OCI-LY1 (cell line): ENCODE results near the gene SHISAL2A.
"Not testable (repeated sequence)": the region's sequence is repeated elsewhere in the genome, so short reads cannot be mapped to it uniquely, and the experiment has no call there.

Source experiments
- H2AFZ ChIP-seq: fragments of 200-600 bp; sonication (generic), shearing (Covaris generic); 2 replicates; pipeline ENCODE4 v1.6.0; 2014; ENCODE audit warnings: antibody characterized with exemption, mild to moderate bottlenecking, low read length
- H3F3A ChIP-seq: fragments of 200-600 bp; sonication (generic), shearing (Covaris generic); 2 replicates; pipeline ENCODE4 v1.6.0; 2014; ENCODE audit warnings: mild to moderate bottlenecking, antibody characterized with exemption, low read length, moderate library complexity; ENCODE audit not compliant: insufficient read depth
- H3K27ac ChIP-seq: fragments of 200-600 bp; sonication (generic); 2 replicates; pipeline ENCODE4 v1.5.1; 2014; ENCODE audit warnings: low read length, mixed run types, mild to moderate bottlenecking, low read depth; ENCODE audit not compliant: poor library complexity, severe bottlenecking
- H3K27me3 ChIP-seq: fragments of 200-600 bp; sonication (generic); 2 replicates; pipeline ENCODE4 v1.6.0; 2014; ENCODE audit warnings: antibody characterized with exemption, mild to moderate bottlenecking, low read length, moderate library complexity; ENCODE audit not compliant: insufficient read depth
- H3K36me3 ChIP-seq: fragments of 200-600 bp; sonication (generic); 2 replicates; pipeline ENCODE4 v1.6.1; 2014; ENCODE audit warnings: mild to moderate bottlenecking, antibody characterized with exemption, low read length, moderate library complexity, mixed read lengths; ENCODE audit not compliant: insufficient read depth
- H3K4me1 ChIP-seq: fragments of 200-600 bp; sonication (generic); 2 replicates; pipeline ENCODE4 v1.5.1; 2014; ENCODE audit warnings: mild to moderate bottlenecking, low read length, moderate library complexity; ENCODE audit not compliant: insufficient read depth, severe bottlenecking
- H3K4me2 ChIP-seq: fragments of 200-600 bp; sonication (generic), shearing (Covaris generic); 2 replicates; pipeline ENCODE4 v1.6.1; 2014; ENCODE audit warnings: low read length
- H3K4me3 ChIP-seq: fragments of 200-600 bp; sonication (generic); 2 replicates; pipeline ENCODE4 v1.5.1; 2014; ENCODE audit warnings: low read length, low read depth, mild to moderate bottlenecking, mixed read lengths; ENCODE audit not compliant: poor library complexity, severe bottlenecking
- H3K79me2 ChIP-seq: fragments of 200-600 bp; shearing (Covaris generic); 2 replicates; pipeline ENCODE4 v1.6.1; 2016; ENCODE audit warnings: mixed run types, low read length, mixed read lengths; ENCODE audit not compliant: insufficient read depth
- H3K9ac ChIP-seq: fragments of 200-600 bp; sonication (generic), shearing (Covaris generic); 2 replicates; pipeline ENCODE4 v1.6.1; 2014; ENCODE audit warnings: mild to moderate bottlenecking, low read length, mixed read lengths
- H3K9me2 ChIP-seq: fragments of 200-600 bp; sonication (generic), shearing (Covaris generic); 2 replicates; pipeline ENCODE4 v1.6.1; 2014; ENCODE audit warnings: low read depth, mild to moderate bottlenecking, low read length, mixed read lengths
- H3K9me3 ChIP-seq: fragments of 200-600 bp; shearing (Covaris generic); 2 replicates; pipeline ENCODE4 v1.6.1; 2014; ENCODE audit warnings: low read length, mixed read lengths
- H4K20me1 ChIP-seq: fragments of 200-600 bp; sonication (generic), shearing (Covaris generic); 2 replicates; pipeline ENCODE4 v1.6.0; 2016; ENCODE audit warnings: mild to moderate bottlenecking, low read length; ENCODE audit not compliant: insufficient read depth
- EZH2 ChIP-seq: fragments of 200-600 bp; sonication (generic), shearing (Covaris generic); IDR thresholded peaks from 2 replicates; pipeline ENCODE4 v1.8.0; 2017; ENCODE audit warnings: borderline replicate concordance, mixed run types, mild to moderate bottlenecking, antibody characterized with exemption, low read length, moderate library complexity, mixed read lengths
- TF ChIP-seq, protein P1 (sequence below): fragments of 200-600 bp; sonication (generic), shearing (Covaris generic); IDR thresholded peaks from 2 replicates; pipeline ENCODE4 v1.5.1; 2017; ENCODE audit warnings: mild to moderate bottlenecking, antibody characterized with exemption, low read length, moderate library complexity, mixed read lengths

Gene SHISAL2A

DNA sequence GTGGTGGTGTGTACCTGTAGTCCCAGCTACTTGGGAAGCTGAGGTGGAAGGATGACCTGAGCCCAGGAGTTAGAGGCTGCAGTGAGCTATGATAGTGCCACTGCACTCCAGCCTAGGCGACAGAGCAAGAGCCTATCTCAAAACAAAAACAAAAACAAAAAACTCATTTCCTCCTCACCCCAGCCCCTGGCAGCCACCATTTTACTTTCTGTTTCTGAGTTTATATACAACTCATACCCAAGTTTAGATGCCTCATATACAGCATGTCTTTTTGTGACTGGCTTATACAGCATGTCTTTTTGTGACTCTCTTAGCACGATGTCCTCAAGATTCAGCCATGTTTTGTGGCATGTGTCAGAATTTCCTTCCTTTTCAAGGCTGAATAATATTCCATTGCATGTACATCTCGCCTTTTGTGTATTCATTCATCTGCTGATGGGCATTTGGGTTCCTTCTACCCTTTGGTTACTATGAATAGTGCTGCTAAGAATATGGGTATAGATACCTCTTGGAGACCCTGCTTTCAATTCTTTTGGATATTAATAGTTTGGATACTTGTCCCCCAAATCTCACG is 50.5 kb downstream of the SHISAL2A start:
- no peak overlapping the region for H3K9ac ChIP-seq
- no peak overlapping the region for H3K4me2 ChIP-seq
- no peaks in the 10 kb centered on the region for H3K79me2 ChIP-seq
- no peak overlapping the region for H3K27ac ChIP-seq
- H3K9me3 ChIP-seq: no peaks in the 10 kb centered on the region
- no peaks in the 10 kb centered on the region for H3K27me3 ChIP-seq
- no peak overlapping the region for H2AFZ ChIP-seq
- no peaks in the 10 kb centered on the region for H4K20me1 ChIP-seq
- TF ChIP-seq EZH2: no peak
- TF ChIP-seq, protein P1, sequence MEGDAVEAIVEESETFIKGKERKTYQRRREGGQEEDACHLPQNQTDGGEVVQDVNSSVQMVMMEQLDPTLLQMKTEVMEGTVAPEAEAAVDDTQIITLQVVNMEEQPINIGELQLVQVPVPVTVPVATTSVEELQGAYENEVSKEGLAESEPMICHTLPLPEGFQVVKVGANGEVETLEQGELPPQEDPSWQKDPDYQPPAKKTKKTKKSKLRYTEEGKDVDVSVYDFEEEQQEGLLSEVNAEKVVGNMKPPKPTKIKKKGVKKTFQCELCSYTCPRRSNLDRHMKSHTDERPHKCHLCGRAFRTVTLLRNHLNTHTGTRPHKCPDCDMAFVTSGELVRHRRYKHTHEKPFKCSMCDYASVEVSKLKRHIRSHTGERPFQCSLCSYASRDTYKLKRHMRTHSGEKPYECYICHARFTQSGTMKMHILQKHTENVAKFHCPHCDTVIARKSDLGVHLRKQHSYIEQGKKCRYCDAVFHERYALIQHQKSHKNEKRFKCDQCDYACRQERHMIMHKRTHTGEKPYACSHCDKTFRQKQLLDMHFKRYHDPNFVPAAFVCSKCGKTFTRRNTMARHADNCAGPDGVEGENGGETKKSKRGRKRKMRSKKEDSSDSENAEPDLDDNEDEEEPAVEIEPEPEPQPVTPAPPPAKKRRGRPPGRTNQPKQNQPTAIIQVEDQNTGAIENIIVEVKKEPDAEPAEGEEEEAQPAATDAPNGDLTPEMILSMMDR: no peak
- H3K4me1 ChIP-seq: peaks cover 3% of the 10 kb centered on the region
- no peak overlapping the region for H3K4me3 ChIP-seq
- H3K9me2 ChIP-seq: no peaks in the 10 kb centered on the region
- H3K36me3 ChIP-seq: peaks cover 43% of the 10 kb centered on the region
- H3F3A ChIP-seq: no peaks in the 10 kb centered on the region

DNA sequence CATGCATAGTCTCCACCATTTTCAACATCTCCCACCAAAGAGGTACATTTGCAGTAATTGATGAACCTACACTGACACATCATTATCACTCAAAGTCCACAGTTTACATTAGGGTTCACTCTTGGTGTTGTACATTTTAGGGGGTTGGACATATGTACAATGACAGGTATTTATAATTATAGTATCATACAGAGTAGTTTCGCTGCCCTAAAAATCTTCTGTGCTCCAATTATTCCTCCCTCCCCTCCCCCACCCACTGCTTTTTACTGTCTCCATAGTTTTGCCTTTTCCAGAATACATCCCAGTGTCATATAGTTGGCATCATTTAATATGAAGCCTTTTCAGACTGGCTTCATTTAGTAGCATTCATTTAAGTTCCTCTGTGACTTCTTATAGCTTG is 51.6 kb downstream of the SHISAL2A start:
- H2AFZ ChIP-seq: no peak overlapping the region
- no peak overlapping the region for H3K4me3 ChIP-seq
- no peaks in the 10 kb centered on the region for H3K27me3 ChIP-seq
- H3K9ac ChIP-seq: no peak overlapping the region
- H3K79me2 ChIP-seq: no peaks in the 10 kb centered on the region
- H3K4me2 ChIP-seq: no peak overlapping the region
- H3K36me3 ChIP-seq: peaks cover 46% of the 10 kb centered on the region
- no peaks in the 10 kb centered on the region for H3K9me2 ChIP-seq
- peaks cover 3% of the 10 kb centered on the region for H3K4me1 ChIP-seq
- no peaks in the 10 kb centered on the region for H3F3A ChIP-seq
- H4K20me1 ChIP-seq: no peaks in the 10 kb centered on the region
- H3K27ac ChIP-seq: no peak overlapping the region
- no peaks in the 10 kb centered on the region for H3K9me3 ChIP-seq
- TF ChIP-seq EZH2: no peak
- TF ChIP-seq, protein P1: no peak

DNA sequence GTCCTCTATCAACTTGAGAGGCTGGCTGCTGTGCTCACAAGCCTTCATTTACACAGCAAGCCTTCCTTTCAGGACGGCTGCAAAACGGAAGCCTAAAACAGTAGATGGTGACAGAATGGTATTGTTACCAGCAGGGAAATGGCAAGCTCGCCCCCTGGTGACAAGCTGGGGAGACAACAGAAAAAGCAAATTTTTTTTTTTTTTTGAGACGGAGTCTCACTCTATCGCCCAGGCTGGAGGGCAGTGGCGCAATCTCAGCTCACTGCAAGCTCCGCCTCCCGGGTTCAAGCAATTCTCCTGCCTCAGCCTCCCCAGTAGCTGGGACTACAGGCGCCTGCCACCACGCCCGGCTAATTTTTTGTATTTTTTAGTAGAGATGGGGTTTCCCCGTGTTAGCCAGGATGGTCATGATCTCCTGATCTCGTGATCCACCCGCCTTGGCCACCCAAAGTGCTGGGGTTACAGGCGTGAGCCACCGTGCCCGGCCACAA is 53.3 kb downstream of the SHISAL2A start:
- not testable (repeated sequence) for H3K79me2 ChIP-seq, H2AFZ ChIP-seq, H3K27ac ChIP-seq, H3K9me3 ChIP-seq, H3K9me2 ChIP-seq, H3K4me3 ChIP-seq, H3K9ac ChIP-seq, H3K27me3 ChIP-seq, H3K4me1 ChIP-seq, H3K4me2 ChIP-seq, H4K20me1 ChIP-seq, H3F3A ChIP-seq
- H3K36me3 ChIP-seq: peaks cover 56% of the 10 kb centered on the region
- TF ChIP-seq, protein P1: peak; percentile 73
